Activated CD8-positive, alpha-beta memory T cell treated with anti-CD3 and anti-CD28 coated beads, Interleukin-2, amount 50 U/mL, for 48 hours (primary cell): ENCODE results near the gene FUOM.
"Not testable (repeated sequence)": the region's sequence is repeated elsewhere in the genome, so short reads cannot be mapped to it uniquely, and the experiment has no call there.

Experiments used
- DNase-seq: peaks from one replicate; pipeline ENCODE4 v3.0.0-alpha.2; 2020

FUOM gene

DNA sequence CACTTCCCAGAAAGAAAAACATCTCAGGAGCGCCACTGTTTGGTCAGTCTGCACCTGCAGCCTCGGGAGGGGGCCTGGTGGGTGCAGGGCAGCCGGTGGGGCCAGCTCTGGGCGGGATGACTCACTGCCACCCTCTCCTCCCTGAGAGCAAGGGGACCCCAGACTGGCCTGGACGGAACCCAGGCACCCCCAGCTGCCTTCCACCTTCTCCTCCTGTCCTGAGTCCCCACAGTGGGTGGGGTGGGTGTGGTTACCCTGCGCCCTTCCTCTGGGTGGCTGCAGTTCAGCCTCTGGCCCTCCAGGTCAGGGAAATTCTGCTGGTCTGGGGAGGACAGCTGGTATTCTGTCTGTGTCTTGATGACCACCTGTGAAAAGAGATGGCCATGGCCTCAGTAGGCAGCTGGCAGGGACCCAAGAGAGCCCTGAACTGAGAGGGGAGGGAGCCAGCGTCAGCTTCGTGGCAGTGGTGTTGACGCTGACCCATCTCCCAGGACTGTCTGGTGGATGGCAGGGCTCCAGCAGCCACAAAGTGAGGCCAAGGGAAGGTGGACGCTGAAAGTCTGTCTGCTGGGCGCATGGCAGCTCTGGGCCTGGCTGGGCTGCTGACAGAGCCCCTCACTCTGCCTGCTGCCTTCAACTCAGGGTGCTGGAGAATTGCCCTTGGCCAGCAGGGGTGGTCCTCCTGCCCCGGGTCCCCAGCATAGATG is 30.0 kb downstream of the FUOM start:
- no peak for DNase-seq

DNA sequence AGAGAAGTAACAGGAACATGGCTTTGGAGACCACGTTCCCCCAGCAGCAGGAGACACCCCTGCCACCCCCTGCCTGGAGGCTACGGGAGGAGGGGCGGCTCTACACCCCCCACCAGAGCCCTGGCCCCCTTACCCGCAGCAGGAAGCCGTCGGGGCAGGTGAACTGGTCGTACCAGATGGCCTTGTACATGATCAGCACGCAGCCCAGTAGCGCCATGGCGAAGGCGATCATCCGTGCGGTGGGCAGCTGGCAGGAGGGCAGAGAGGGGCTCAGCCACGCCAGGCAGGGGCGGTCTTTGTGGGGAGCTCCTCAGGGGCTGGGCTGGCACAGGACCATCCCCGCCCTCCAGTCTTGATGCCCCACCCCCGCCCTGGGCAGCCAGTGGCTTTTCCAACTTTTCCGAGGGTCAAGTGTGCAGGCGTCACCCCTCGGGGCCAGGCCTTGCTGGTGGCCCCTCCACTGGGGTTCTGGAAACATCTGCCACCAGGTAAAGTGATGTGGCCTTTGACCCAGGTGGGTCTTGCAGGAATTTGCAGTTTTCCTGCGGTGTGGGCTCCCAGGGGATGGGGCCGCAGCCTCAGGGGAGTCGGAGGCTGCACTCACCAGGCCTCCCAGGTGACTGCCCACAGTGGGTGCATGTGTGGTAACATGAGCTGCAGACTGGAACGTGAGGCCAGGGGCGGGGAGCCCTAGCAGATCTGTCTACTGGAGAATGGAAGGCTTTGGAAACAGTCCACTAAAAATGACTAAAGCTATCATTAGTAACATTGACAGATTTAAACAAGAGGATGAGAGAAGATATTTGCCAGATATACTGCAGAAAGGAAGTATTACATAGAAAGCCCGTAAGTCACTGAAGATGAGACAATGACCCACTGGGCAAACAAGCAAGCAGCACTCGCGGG is 30.8 kb downstream of the FUOM start:
- no peak for DNase-seq

DNA sequence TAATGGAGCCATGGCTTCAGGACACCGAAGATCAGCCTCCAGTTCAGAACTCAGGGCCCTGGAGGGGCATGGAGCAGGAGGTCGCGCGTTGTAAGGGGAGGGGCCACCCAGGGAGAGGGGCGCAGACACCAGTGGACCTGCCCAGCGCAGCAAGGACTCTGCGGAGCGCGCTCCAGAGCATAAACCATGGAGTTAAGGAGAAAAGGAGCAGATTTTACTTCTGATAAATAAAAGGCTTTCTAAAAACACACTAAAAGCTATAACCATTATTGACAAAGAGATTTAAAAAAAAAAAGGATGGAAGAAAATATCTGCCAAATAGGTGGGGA is 31.6 kb downstream of the FUOM start:
- no peak for DNase-seq

DNA sequence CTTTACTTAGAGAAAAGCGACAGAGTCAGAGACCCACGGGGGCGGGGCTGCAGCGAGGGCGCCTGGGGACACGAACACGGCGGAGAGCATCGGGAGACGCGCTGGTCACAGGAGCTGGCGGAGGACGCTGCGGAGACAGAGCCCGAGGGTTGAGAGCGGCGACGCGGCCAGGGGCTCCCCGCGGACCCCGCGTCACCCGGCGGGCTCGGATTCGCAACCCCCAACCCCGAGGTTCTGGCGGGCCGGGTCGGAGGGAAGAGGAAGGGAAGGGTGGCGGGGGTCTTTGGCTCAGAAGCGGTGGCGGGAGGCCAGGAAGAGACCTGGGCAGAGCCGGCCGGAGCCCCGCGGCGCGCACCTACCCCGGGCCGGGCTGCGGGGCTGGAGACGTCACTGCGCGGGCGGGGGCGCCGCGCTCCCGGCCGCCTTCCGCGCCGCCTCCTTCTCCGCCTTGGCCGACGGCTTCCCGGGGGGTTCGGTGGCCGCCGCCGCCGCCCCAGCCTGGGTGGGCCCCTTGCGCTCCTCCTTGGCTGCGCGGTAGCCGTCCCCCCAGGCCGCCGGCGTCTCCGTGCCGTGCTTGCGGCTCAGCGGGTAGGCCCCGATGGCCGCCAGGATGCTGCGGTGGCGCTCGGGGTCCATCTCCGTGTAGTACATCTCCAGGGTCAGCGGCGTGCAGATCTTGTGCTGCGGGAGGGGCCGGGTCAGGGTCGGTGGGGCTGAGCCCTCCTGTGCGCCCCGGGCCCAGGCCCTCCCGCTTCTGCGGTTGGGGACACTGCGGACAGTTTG is 32.2 kb downstream of the FUOM start:
- no peak for DNase-seq

DNA sequence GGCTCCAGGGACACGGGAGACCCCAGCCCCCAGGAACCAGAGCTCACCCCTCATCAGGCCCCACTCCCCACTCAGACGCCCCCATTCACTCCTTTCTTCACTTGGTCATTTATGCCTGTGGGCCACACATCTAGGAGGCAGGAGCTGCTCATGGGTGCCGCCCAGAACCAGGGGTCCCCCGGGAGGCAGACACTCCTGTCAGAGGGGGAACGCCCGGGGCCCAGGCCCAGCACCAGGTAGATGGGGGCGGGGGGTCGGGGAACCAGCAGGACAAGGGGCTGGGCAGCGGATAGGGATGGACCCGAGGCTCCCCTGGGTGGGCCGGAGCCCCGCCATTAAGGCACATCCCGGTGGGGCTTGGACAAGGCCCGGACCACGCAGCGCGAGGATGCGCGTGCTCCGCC is 33.0 kb downstream of the FUOM start:
- DNase-seq, result no peak

DNA sequence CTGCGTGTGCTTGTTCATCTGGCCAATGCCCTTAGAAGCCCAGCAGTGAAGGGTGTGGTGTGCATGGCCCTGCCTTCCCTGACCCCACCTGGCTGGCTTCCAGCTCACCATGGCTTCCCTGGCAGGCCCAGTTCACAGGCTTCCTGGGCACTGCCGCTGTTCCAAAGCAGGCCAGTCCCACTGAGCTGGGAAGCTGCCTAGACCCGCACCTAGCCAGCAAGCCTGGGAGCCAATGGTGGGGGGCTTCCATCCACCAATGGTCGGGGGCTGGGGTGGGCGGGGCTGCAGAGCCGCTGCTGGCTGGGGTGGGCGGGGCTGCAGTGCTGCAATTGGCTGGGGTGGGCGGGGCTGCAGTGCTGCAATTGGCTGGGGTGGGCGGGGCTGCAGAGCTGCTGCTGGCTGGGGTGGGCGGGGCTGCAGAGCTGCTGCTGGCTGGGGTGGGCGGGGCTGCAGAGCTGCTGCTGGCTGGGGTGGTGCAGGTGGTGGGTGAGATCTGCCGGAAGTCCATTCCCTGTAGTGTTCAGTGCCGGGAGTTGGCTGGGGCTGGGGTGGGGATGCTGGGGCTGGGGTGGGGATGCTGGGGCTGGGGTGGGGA is 33.5 kb downstream of the FUOM start:
- DNase-seq, result peak; percentile 77

DNA sequence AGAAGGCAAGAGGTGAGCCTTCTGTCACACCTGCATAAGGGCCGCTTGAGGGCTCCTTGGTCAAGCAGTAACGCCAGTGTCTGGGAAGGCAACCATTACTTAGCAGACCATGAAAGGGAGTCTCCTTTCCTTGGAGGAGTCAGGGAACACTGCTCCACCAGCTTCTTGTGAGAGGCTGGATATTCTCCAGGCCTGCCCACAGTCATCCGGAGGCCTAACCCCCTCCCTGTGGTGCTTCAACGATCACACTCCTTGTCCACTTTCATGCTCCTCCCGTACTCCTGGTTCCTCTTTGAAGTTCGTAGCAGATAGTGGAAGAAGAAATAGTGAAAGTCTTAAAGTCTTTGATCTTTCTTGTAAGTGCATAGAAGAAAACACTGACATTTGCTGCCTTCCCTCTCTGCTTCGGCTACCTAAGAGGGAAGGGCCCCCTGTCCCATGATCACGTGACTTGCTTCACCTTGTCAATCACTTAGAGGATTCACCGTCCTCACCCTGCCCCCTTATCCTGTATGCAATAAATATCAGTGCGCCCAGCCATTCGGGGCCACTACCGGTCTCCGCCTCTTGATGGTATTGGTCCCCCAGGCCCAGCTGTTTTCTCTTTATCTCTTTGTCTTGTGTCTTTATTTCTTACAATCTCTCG is 35.6 kb downstream of the FUOM start:
- not testable (repeated sequence) for DNase-seq

DNA sequence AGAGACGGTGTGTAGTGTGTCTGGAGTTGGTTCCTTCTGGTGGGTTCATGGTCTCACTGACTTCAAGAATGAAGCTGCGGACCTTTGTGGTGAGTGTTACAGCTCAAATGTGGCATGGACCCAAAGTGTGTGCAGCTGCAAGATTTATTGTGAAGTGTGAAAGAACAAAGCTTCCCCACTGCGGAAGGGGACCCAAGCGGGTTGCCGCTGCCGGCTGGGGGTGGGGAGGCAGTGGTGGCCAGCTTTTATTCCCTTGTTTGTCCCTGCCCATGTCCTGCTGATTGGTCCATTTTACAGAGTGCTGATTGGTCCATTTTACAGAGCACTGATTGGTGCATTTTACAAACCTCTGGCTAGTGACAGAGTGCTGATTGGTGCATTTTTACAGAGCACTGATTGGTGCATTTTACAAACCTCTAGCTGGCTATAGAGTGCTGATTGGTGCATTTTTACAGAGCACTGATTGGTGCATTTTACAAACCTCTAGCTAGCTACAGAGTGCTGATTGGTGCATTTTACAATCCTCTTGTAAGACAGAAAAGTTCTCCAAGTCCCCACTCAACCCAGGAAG is 36.9 kb downstream of the FUOM start:
- not testable (repeated sequence) for DNase-seq

DNA sequence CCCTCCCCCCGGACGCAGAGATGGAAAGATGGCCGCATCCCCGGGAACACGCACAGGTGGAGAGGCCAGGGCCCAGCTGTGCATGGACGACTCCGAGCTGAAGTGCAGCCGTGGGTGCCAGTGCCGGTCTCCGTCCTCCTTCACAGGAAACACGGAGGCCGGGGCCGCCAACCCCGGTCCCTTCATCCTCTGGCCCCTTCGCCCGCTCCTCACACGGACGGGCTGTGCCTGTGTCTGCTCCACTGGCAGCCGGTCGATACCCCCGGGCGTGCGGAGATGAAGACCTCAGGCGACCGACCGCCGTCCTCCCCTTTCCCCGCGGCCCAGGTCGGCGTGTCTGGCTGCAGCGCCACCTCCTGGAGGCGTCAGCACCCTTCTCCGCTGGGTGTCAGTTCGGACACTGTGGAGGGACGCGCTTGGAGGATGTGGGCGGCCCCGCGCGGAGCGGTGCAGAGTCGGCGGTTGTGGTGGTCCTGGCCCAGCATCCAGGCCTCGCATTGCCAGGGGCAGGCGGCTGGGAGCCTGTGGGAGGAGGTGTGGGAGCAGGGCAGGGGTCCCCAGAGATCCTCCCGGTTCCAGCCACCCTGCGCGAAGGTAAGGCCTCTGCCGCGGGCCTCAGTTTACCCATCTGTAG is 39.2 kb downstream of the FUOM start:
- peak; percentile 87 for DNase-seq

DNA sequence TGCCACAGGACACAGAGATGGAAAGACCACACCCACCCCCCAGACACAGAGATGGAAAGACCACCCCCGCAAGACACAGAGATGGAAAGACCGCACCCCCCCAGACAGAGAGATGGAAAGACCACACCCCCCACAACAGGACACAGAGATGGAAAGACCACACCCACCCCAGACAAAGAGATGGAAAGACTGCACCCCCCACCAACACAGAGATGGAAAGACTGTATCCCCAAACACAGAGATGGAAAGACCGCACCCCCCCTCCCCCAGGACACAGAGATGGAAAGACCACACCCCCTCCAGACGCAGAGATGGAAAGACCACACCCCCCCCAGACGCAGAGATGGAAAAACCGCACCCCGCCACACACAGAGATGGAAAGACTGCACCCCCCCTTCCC is 41.1 kb downstream of the FUOM start:
- DNase-seq, result no peak

DNA sequence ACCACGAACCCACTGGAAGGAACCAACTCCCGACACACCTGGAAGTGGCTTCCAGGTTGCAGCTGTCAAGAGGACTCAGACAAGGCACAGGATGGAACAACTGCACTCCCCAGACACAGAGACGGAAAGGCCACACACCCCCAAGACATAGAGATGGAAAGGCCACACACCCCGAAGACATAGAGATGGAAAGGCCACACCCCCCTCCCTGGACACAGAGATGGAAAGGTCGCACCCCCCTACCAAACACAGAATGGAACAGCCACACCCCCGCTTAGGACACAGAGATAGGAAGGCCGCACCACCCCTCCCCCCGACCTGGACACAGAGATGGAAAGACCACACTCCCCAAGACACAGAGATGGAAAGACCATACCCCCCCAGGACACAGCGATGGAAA is 41.6 kb downstream of the FUOM start:
- no peak for DNase-seq

DNA sequence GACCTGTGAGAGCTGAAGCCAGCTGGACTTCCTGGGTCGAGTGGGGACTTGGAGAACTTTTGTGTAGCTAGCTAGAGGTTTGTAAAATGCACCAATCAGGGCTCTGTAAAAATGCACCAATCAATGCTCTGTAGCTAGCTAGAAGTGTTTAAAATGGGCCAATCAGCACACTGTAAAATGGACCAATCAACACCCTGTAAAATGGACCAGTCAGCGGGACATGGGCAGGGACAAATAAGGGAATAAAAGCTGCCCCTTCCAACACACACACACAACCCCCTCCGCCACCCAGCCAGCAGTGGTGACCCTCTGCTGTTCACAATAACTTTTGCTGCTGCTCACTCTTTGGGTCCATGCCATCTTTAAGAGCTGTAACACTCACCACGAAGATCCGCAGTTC is 42.0 kb downstream of the FUOM start:
- DNase-seq, result no peak

DNA sequence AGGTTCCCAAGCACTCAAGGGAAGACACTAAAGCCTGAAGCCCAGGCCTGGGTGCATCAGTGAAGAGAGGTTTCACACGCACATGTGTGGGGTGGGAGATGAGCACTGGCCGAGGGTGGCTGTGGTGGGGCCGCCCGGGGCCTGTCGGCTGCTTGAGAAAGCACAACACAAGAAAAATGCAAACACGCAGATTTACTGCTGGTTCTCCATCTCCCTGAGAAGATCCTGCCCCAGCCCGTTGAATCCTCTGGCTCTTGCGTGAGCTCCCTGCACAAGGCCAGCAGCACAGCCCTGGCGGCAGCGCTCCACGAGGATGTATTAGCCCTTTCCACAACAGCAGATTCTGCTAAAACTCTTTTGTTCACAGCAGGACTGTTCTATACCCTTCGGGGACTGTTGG is 42.9 kb downstream of the FUOM start:
- no peak for DNase-seq

DNA sequence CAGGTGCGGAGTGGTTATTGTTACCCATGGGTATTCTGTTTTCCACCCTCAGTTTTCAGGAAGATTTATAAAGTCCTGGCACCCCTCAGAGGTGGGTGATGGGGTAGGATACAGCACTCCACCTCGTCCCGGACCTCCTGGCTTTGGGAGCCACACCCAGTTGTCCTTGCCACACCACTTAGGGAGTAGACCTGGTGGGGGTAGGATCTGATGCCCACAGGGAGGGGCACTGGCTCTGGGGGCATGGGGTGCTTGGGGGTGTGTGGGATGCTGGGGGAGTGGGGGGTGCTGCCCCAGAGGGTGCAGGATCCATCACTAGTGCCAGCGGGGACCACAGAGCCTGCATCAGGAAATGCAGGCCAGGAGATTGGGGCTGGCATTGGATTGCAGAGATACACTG is 44.6 kb downstream of the FUOM start:
- no peak for DNase-seq

DNA sequence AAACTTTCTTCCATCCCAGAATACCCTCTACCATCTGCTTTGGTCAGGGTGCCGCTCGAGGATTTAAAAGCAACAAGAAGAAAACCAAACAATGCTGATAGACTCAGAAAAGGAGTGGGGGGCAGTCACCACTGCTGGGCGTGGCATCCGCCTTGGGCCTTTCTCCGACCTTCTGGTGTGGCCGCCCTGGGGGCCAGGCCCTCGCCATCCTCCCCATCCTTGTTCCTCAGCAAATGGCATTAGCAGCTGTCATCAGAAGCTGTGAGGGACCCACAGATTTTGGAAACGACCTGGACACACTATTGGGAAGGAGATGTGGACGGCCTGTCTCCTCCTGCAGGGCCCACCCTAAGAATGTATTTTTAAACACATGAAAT is 45.1 kb downstream of the FUOM start:
- no peak for DNase-seq

DNA sequence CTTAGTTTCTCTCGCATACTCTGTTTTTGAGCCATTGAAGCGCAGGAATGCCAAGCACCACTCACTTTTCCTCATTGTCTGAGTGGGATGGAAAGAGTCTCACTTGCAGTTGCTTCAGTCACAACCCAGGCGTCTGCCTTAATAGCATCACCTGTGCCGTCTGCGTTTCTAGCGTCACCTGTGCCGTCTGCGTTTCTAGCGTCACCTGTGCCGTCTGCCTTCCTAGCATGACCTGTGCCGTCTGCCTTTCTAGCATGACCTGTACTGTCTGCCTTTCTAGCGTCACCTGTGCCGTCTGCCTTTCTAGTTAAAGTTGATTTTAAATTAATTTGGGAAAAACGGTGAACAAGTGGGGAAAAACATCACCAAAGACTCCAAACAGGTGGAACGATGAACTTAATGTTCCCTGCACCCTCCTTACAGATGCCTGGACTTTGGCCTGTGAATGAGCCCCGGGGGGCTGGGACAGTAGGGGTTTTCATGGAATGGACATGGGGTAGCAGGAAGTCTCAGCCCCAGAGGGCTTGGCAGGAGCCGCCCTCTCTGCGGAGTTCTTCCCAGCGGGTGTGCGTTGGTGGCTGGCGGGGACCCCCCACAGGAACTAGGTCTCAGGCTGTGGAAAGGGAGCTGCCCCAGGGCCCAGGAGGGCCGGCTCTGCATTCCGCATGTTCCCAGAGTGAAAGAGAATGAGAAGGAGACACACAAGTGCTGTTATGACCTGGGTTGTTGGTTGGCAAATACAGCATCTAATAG is 45.6 kb downstream of the FUOM start:
- DNase-seq, result no peak

DNA sequence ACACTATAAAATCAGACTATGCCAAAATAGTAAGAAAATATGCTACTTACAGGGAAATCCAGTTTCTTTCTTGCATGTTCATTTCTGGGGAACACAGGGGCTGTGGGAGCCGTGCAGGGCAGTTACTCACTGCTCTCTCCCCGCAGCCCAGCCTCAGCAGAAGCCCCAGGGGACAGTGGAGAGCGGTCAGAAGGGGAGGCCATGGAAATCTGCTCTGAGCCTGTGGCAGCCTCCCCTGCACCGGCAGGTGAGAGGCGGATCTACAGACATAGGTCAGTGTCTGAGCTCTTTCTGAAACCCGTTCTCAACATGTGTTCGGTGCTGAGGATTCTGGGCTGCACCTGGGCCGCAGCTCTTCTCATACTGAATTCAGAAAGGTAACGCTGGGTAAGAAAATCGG is 46.2 kb downstream of the FUOM start:
- DNase-seq, result no peak

DNA sequence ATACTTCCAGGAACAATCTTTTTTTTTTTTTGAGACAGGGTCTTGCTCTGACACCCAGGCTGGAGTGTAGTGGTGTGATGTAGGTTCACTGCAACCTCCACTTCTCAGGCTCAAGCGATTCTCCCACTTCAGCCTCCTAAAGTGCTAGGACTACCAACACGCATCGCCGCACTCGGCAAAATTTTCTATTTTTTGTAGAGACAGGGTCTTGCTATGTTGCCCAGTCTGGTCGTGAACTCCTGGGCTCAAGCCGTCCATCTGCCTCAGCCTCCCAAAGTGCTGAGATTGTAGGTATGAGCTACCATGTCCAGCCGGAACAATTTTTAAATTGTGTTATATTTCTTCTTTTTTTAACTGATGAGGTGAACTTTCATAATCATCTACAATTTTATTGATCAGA is 47.0 kb downstream of the FUOM start:
- DNase-seq, result no peak

DNA sequence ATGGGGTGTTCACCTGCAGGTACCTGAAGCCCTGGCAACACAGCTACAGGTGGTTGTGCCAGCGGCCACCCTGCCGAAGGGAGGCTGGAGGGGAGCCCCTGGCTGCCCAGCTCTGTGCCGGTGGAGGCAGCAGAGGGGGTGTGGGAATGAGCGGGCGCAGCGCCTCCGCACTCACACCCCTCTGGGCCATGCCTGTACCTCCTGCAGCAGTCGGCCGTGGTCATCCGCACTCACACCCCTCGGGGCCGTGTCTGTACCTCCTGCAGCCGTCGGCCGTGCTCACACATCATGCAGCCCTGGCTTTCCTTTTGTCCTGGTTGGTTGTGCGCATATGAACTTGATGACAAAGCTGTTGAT is 47.4 kb downstream of the FUOM start:
- no peak for DNase-seq

DNA sequence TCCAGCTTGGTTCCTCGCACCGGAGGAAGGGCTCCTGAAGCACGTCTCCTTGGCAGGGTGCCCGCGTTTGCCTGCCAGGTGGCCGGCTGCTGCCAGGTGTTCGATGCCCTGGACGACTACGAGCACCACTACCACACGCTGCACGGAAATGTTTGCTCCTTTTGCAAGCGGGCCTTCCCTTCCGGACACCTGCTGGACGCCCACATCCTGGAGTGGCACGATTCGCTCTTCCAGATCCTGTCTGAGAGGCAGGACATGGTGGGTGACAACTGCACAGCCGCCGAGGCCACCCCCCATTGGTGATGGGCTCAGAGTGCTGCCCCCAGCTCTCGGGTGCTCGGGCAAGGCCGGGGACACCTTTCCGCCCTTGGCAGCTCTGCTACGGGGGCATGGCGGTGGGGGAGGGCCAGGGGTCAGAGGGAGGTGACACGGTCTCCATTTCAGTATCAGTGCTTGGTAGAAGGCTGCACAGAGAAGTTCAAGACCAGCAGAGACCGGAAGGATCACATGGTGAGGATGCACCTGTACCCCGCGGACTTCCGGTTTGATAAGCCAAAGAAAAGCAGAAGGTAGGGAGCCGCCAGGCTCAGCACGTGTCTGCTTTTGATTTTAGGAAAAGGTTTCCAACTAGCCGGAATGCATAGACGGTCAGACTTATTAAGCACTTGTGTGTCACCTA is 48.0 kb downstream of the FUOM start:
- no peak for DNase-seq
